NB4 (cell line): ENCODE results near the gene CPLX1.

Experiments
- CTCF ChIP-seq: IDR thresholded peaks from one replicate; pipeline ENCODE4 v1.5.1; 2012; ENCODE audit warnings: low read depth, low read length
- MAX ChIP-seq: IDR thresholded peaks from 2 replicates; pipeline ENCODE4 v1.6.1; 2011; ENCODE audit warnings: low read depth, low read length
- MYC ChIP-seq: IDR thresholded peaks from 2 replicates; pipeline ENCODE4 v1.6.1; 2011; ENCODE audit warnings: low read depth, low read length
- POLR2A ChIP-seq: IDR thresholded peaks from 2 replicates; pipeline ENCODE4 v1.6.1; 2011; ENCODE audit warnings: mild to moderate bottlenecking; ENCODE audit not compliant: insufficient read length; ENCODE audit errors: extremely low read depth

GRCh38 chr4:864456-865120, 38.7 kb upstream of the CPLX1 start:
- TF ChIP-seq CTCF (no peak), POLR2A (no peak), MAX (no peak), MYC (no peak)
